Measurements from ENCODE around the gene BBS9.
"Not testable (repeated sequence)": the region's sequence is repeated elsewhere in the genome, so short reads cannot be mapped to it uniquely, and the experiment has no call there.

BBS9 gene

DNA sequence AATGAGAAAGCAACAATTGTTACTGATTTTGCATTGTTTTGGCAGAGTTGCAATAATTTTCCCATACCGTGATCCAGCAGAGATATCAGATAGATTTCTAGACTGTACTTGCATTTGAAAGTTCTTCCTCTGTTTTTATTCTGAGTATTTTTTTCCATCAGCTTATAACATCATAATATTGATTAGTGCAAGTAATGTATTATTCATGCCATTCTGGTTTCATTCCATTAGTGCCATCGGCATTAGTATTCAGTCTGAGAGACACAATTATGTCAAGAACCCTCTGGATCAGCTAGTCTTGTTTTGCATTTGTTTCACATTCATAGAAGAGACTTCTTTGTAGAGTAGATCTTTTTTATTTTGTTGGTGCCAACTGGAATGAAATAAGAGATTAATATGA lies 304.0 kb downstream of the BBS9 start:
- no peak for DNase-seq (ENCODE audit: low spot score)

DNA sequence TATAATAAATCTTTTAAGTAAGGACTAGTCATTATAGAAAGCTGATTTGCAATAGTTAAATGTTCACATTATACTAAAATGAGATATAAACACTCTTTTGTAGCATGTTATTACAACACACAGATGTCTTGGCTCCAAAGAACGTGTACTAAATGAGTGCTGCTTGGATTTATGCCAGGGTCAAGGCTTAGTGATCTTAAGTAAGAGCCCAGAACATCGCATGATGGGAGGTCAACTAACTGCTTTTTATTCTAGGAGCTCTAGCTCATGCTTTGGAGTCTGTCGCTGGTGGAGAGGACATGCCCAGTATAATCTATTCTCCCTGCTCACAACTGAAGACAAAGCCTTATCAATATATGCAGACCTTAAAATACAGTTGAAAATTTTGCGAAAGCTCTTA lies 315.1 kb downstream of the BBS9 start:
- no peak for DNase-seq (ENCODE audit: low spot score)

DNA sequence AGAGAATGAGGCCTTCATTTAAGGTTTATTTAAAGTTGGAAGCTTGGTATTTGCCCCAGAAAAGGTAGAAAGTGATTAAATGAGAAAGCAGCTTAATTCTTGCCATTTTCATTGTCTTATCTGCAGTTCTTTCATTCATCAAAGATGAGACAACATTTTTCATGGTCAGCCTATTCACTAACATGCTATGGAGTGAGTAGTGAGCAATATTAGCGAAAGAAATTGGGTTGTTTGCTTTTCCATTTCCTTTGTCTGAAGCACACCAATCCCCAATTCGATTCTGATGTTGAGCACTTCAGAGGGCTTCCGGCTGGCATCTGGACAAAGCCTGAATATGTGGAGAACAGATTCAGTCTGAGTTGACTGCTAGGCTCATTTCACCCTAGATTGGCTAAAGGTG lies 317.2 kb downstream of the BBS9 start:
- no peak for DNase-seq (ENCODE audit: low spot score)

DNA sequence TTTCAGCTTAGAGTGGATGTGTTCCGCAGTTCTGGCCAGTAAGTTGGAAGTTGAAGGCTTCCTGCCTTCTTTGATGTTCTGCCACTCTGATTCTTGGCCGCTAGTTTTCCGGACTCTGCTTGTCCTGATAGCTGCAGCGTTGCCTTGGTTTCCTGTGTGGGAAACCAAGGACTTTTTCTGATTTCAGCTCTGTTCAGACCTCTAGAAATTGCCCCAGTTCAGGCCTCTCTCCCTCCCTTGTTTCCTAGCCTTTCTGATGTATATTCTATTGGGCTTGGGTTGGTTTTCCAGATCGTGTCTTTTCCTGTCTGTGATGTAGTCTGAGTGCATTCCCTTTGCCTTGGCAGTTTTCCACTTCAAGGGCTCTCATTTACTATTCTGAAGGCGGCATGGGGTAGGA lies 318.7 kb downstream of the BBS9 start:
- no peak for DNase-seq (ENCODE audit: low spot score)

DNA sequence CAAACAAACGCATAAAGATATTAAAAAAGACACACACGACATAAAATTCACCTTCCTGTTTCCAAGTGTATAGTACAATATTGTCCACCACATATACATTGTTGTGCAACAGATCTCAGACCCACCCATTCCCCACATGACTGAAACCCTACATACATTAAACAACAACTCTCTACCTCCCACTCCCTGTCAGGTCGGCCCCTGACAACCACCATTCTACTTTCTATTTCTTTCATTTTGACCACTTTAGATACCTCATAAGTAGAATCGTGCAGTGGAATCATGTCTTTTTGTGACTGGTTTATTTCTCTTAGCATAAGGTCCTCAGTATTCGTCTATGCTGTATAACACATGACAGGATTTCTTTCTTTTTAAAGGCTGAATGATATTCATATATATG lies 320.5 kb downstream of the BBS9 start:
- no peak for DNase-seq (ENCODE audit: low spot score)

DNA sequence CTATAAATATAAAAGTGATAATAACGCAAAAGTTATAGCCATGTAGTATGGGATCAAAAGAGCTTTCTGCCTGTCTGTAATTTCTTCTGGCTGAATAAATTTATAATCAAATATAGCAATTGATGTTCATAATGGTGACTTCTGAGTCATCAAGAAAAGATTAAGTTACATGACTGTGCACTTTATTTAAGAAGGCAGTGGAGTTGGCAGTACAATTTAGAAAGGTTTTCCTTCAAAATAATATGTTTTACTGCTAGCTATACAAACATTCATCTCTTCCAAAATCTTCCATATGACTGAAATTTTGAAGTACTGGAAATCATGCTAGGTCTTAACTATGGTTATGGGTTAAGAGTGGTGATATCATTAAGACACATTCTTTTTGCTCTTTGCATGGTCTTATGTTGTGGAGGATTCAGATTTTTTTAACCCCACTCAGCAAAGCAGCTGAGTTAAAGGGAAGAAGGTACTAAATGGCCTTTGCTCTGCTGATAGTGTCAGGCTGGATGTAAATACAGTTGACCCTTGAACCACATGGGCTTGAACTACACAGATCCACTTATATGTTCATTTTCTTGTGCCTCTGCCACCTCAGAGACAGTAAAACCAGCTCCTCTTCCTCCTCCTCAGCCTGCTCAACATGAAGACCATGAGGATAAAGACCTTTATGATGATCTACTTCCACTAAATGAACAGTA lies 323.6 kb downstream of the BBS9 start:
- DNase-seq (ENCODE audit: low spot score): no peak

DNA sequence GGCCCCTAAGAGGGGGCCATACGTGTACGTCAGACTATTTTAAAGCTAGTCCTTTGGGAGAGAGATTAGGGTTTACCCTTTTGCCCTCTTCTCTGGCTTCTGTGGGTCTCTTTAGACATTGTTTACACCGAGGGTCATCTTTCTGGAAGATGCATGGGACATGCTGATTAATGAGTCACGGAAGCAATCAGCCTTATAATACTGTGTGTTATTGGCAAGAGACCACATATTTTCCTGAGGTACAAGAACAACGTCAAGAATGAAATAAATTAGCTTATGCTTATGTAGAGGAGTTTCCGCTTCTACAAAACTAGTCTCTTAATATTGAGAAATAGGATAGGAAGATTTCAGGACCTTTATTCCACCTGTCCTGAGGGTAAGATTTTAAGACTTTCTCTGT lies 327.7 kb downstream of the BBS9 start:
- DNase-seq (ENCODE audit: low spot score): no peak

DNA sequence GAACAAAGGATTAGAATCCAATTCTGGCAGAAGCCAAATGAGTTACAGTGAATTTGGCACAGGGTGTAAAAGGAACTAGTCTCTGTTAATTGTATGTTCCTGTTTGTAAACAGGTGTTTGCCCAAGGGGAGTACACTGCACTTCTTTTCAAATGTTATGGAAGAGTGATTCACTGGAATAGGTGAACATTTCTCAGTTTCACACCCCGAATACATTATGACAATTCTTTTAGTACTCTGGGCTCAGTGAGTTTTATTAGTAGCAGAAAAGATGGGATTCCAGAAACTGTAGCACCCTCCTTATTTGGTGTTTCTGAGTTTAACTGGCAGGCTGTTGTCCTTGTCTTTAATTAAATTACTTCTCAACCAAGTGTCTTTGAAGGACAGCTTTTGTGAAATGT lies 329.2 kb downstream of the BBS9 start:
- no peak for DNase-seq (ENCODE audit: low spot score)

DNA sequence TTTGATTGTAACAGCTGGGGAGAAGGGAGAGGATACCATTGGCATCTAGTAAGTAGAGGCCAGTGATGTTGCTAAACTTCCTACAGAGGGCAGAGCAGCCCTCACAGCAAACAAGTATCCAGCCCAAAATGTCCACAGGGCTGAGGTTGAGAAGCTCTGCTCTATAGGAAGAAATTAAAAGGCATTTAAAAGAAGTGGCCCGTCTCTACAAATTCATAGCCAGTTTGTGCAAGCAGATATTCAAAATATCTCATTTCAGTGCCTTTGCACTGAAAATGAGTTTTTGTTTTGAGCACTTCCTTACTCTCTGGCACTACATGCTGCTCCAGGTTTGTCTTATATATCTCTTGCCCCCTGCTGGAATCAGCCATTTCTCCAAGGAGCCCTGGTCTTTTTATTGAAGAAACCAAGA lies 330.0 kb downstream of the BBS9 start:
- no peak for DNase-seq (ENCODE audit: low spot score)

DNA sequence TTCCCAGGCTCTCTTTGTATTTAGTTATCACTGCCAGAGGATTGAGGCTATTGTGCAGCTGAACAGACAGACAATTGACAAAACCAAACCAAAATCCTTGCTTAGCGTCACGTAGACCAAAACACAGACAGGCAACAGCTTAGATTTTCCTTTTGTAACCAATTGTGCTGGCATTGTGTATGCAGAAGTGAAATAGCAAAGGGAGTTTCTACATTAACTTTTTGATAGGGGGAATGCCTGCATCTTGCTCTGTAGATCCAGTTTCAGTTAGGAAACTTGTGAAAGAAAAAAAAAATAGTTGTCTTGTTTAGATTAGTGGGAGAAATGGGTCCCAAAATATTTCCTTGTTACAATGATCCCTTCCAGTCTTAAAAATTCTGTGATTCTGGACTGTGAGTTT lies 333.8 kb downstream of the BBS9 start:
- DNase-seq (ENCODE audit: low spot score): no peak

DNA sequence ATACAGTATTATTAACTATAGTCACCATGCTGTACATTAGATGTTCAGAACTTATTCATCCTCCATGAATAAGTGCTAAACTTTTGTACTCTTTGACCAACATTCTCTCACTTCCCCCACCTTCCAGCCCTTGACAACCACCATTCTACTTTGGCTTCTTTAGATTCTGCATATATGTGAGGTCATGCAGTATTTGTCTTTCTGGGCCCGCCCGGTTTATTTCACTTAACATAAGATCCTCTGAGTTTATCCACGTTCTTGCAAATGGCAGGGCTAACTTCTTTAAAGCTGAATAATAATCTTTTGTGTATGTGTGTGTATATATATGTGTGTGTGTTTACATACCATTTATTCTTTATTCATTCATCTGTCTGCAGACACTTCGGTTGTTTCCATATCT lies 336.8 kb downstream of the BBS9 start:
- DNase-seq (ENCODE audit: low spot score): no peak

DNA sequence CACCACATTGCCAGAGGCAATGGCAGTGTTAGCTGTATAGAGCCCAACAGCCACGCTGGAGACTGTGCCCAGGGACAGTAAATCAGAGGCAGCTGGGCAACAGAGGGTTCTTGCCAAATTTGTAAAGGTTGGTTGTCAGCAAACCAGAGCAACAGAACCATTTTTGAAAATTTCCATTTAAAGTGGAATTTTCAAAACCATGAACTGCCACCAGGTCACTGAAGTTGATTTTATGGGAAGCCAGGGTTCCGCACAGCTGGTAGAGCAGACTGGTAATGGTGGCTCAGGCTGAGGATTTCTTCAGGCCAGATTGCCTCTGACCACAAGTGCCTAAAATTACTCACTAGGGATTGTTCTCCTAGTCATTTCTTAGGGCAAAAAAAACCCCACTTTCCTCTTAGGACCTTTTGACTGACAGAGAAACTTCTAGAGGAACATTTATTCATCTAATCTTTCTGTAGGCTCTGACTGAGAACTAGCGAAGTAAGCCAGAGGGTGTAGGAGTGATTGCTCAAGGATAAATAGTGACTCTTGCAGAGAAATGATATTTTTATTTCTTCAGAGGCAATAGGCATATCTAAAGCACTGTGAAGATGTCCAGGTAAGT lies 342.4 kb downstream of the BBS9 start:
- no peak for DNase-seq (ENCODE audit: low spot score)

DNA sequence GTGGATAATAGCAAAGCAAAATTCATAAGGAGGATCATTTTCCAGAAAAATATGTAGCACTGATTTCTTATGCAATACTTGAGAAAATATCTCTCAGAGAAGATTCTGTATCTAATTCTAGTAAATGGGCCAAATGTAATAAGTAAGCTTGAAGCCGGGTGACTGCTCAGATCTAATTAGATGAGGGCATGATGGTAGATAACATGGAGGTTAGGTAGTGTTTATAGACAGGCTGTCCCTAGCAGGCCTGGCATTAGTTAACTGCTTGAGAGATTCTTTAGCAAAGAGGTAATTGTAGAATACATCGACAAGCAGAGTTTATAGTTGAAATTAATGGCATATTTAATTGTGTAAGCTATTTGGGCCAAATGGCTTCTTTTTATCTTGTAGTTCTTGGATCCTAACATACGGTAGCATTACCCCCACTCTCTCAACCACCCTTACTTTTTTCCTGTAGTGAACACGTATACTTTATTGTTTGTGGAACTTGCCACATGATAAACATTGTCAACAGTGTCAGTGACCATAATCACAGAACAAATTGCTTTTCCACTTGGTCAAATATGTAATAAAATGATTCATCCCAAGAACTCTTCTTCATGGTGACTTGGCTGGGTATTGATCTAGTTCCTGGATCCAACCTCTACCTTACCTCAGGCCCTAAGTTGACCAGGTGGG lies 343.1 kb downstream of the BBS9 start:
- no peak for DNase-seq (ENCODE audit: low spot score)

DNA sequence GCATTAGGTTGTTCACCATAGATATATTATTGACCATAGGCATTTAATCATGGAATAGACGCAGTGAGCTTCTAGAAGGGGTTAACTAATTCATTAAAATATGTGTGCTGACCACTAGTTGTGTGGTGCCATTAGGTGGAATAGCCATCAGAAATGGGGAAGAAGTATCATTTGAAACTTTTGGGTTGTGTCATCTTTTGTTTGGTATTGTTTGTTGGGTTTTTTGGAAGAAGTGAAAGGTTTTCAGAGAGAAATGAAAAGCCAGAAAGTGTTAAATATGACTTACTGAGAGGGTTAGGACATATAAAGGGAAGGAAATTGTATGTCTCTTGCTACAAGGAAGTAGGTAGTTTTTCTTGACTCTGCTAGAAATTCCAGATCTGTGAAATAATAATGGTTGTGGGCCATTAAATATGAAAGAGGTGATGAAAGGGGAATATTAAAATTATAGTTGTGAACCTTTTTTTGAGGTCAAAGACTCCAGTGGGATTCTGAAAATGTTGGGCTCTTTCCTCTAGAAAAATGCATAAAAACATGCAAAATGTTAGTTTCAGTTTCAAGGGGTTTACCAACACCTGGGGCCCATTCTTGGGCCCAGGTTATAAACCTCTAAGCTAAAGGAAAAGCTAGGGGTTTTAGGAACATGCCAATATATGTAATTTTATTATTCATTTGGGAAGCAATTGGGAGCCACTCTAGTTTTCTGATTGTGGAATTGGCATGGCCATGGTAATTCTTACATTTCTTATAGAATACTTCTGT lies 348.5 kb downstream of the BBS9 start:
- DNase-seq (ENCODE audit: low spot score): no peak

DNA sequence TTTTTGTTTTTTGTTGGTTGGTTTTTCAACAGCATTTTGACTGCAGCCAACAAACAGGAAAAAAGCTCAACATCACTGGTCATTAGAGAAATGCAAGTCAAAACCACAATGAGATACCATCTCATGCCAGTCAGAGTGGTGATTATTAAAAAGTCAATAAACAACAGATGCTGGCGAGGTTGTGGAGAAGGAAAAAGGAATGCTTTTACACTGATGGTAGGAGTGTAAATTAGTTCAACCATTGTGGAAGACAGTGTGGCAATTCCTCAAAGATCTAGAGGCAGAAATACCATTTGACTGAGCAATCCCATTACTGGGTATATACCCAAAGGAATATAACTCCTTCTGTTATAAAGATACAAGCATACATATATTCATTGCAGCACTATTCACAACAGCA lies 355.1 kb downstream of the BBS9 start:
- DNase-seq (ENCODE audit: low spot score): not testable (repeated sequence)

DNA sequence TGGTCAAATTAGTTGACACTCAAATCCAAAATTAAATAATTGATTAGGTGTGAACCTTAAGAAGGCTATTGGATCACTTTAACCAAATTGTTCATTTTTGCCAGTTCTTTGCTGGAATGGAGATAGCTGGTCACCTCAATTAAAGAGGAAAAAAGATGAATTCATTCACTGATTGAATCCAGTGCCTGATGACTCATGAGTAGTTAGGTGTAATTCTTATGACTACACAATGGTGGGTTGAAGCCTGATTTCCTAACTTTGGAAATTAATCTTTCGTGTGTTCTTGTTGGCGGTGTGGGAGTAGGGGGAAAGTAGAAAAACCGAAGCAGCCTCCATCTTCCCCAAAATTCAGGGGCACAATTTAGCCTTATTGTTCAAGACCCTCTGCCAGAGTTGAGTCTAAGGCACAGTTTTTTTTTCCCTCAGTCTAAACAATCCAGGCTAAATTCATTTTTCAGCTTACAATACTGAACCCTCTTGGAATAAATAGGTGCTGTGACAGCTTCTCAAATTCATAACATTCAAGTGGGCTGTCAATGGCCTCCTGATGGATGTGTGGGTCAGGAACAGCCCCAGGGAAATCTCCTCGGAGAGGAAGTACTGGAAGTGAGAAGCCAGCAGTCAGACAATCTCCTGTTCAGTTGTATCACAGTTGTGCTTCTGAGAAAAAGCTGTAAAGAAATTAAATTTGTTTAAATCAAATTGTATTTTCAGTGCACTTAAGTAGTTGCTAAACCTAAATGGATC lies 356.6 kb downstream of the BBS9 start:
- DNase-seq (ENCODE audit: low spot score): no peak

DNA sequence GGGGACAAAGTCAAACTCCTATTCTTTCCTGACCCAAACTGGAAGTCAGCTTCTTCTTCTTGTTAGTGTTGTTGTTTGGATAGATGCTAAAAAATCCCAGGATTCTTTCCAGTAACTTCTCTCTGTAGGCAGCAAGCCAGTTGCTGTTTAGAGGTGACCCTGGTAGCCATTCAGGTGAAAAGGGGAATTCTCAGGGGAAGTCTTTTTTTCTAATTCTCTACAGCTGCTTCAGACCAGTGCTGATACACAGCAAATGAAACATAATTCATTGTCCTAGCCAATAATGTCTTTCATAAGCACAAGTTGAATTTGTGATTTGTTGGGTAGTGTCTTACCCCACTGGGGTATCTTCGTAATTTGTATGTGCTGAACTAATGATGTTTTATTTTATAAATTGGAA lies 357.3 kb downstream of the BBS9 start:
- no peak for DNase-seq (ENCODE audit: low spot score)

DNA sequence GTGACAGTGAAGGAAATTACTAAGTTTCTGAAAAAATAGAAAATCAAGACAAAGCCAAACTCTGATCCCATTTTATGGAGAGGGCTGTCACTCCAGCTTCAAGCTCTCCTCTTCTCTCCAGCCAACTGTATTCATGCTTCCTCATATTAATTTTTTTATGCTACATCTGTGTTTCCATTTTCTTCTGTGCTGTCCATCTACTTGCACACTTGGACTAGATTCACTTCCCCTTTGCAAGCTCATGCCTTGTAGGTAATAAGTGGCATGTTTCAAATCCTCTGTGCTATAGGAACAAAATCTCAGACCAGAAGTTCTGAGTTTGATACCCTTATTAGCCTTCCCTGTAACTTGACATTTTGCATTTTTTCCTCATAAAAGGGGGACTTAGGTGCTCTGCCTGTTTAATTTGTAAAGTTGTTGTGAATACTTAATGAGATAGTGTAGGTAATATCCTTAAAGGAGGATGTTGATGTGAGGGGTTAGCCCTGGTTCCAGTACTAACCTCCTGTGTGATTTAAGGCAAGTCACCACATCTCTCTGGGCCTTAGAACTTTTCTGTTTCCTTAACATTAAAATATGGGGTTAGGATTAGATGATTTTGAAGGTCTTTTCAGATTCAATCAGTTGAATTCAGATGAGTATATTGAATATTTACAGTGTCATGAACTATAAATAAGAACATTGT lies 358.8 kb downstream of the BBS9 start:
- DNase-seq (ENCODE audit: low spot score): no peak

DNA sequence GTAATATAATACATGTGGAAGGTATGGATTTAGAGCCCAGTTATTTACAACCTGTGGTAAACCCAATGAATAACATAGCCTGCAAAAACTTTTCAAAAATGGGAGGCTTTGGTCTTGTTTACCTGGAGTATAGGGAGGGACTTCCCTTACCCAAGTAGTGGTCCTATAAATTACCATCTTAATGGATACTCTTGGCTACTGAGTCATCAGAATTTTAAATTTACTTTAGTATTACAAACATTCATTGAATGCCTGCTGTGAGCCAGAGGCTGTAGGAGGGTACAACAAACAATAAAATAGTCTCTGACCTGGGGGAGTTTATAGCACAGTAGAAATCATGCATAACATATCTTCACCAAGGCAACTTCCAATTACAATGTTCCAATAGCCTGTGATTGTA lies 365.1 kb downstream of the BBS9 start:
- no peak for DNase-seq (ENCODE audit: low spot score)

DNA sequence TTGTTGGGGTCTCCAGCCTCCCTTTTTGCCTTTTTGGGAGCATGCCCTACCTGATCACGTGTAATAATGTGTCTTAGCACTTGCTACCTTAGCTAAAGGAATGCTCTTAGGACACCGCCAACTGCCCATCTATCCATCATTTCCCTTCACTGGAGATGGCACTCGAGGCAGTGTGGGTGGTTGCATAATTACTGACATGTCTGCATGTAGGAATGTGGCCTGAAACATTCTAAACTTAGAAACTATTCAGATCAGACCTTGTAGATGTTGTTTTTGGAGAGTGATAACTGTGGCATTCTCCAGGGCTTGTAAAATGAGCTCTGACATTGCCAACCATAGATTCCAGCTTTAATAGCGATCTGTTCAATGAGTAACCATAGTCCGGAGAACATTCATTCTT lies 365.8 kb downstream of the BBS9 start:
- DNase-seq (ENCODE audit: low spot score): no peak

DNA sequence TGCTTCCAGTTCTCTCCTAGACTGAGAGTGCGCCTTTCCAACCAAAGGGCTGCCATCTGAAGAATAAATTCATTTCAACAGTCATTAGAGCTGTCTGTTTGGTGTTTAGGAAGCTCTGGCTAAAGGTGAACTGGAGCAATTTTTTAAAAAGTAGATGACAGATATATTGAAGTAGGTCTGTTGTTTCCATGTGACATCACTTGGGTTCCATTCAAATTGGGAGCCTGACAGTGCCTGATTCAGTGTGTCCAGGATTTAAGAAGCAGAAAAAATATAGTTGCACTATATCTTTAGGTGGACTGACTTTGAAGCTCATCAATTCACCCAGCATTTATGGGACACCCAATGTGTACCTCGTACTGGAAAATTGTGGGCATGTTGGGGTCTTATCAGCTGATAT lies 367.7 kb downstream of the BBS9 start:
- no peak for DNase-seq (ENCODE audit: low spot score)

Measured in CD4-positive, alpha-beta T cell treated with Interleukin-6 at 100 ng/mL for 8 hours (primary cell).